Natural killer cell treated with Interleukin-12 subunit alpha and Interleukin-12 subunit beta and Interleukin-15 and Interleukin-18, amount 100 ng/mL, for 72 hours (primary cell): ENCODE data around the gene ZNF146. TPM values are rescaled to one million over a fixed set of nuclear protein-coding genes. Genes with fewer than 3 reads are reported as not detected.
A peak's percentile ranks its signal among the peaks of the same experiment; 100 is the strongest.
"Not testable (repeated sequence)": the region's sequence is repeated elsewhere in the genome, so short reads cannot be mapped to it uniquely, and the experiment has no call there.

Experiments
- ATAC-seq, 2 donors: fragments of 150-1000 bp; cut with Tn5 transposase in 1 of 2; sonication (Bioruptor Pico), chemical (Tn5 transposase) in 1 of 2; 2 replicates each; pipeline ENCODE4 v1.10.0; 2021
- DNase-seq: peaks from one replicate; pipeline ENCODE4 v3.0.0; 2022; ENCODE audit warnings: low spot score
- H3K27ac Mint-ChIP-seq, 2 donors: 1 replicate in 1 of 2; 2 replicates in 1 of 2; pipeline ENCODE4 v1.8.0; 2022; ENCODE audit warnings: mixed read lengths in 2 of 2, mild to moderate bottlenecking in 1 of 2, moderate library complexity in 1 of 2
- H3K27me3 Mint-ChIP-seq, 2 donors: 1 replicate in 1 of 2; 2 replicates in 1 of 2; pipeline ENCODE4 v1.8.0; 2022; ENCODE audit warnings: mixed read lengths in 2 of 2
- H3K36me3 Mint-ChIP-seq: one replicate; pipeline ENCODE4 v1.8.0; 2022; ENCODE audit warnings: mixed read lengths
- H3K4me1 Mint-ChIP-seq, 2 donors: 1 replicate in 1 of 2; 2 replicates in 1 of 2; pipeline ENCODE4 v1.8.0; 2022; ENCODE audit warnings: low read depth in 2 of 2, mixed read lengths in 2 of 2, mild to moderate bottlenecking in 1 of 2
- H3K4me3 Mint-ChIP-seq: one replicate; pipeline ENCODE4 v1.8.0; 2022; ENCODE audit warnings: mixed read lengths
- H3K9me3 Mint-ChIP-seq: 2 replicates; pipeline ENCODE4 v1.8.0; 2022; ENCODE audit warnings: mixed read lengths
- total RNA-seq, 2 donors: library from RNA; stranded (reverse); gene quantifications; one replicate each; pipeline ENCODE4 v1.2.3, GENCODE V29; 2022

The ZNF146 gene
- total RNA-seq, 2 donors from 2014 or later = 72.4 to 72.8 TPM

- Mint-ChIP-seq H3K9me3 (peaks cover 13% of the 10 kb centered on the region), H3K36me3 (peaks cover 20% of the 10 kb centered on the region), H3K27me3 (no peaks in the 10 kb centered on the region), H3K4me1 (no peaks in the 10 kb centered on the region), H3K4me3 (no peak overlapping the region), H3K27ac (no peak overlapping the region)
- ATAC-seq = no peak
- DNase-seq = no peak
Measured at GRCh38 chr19:36252047-36252446, 37.1 kb downstream of the ZNF146 start.

GRCh38 chr19:36254848-36255247, 39.9 kb downstream of the ZNF146 start:
- Mint-ChIP-seq H3K9me3 (peaks cover 7% of the 10 kb centered on the region), H3K36me3 (peaks cover 10% of the 10 kb centered on the region), H3K4me3 (no peak overlapping the region), H3K27me3 (no peaks in the 10 kb centered on the region), H3K27ac (no peak overlapping the region), H3K4me1 (no peaks in the 10 kb centered on the region)
- no peak for DNase-seq
- no peak for ATAC-seq

GRCh38 chr19:36255316-36255715, 40.4 kb downstream of the ZNF146 start:
- H3K4me3 Mint-ChIP-seq = no peak overlapping the region
- DNase-seq (no peak), ATAC-seq (no peak)
- no peaks in the 10 kb centered on the region for H3K27me3 Mint-ChIP-seq
- H3K27ac Mint-ChIP-seq = no peak overlapping the region
- H3K4me1 Mint-ChIP-seq = no peaks in the 10 kb centered on the region
- H3K9me3 Mint-ChIP-seq = peaks cover 7% of the 10 kb centered on the region
- H3K36me3 Mint-ChIP-seq = peaks cover 10% of the 10 kb centered on the region

- peaks cover 10% of the 10 kb centered on the region for H3K36me3 Mint-ChIP-seq
- no peak overlapping the region for H3K27ac Mint-ChIP-seq
- ATAC-seq = no peak
- no peak overlapping the region for H3K4me3 Mint-ChIP-seq
- no peaks in the 10 kb centered on the region for H3K4me1 Mint-ChIP-seq
- no peaks in the 10 kb centered on the region for H3K27me3 Mint-ChIP-seq
- no peak for DNase-seq
- peaks cover 7% of the 10 kb centered on the region for H3K9me3 Mint-ChIP-seq
Measured at GRCh38 chr19:36256064-36256463, 41.2 kb downstream of the ZNF146 start.

GRCh38 chr19:36256853-36257519, 42.1 kb downstream of the ZNF146 start:
- DNase-seq (no peak), ATAC-seq (no peak)
- H3K36me3 Mint-ChIP-seq = peaks cover 10% of the 10 kb centered on the region
- peaks cover 7% of the 10 kb centered on the region for H3K9me3 Mint-ChIP-seq
- H3K27ac Mint-ChIP-seq = no peak overlapping the region
- no peaks in the 10 kb centered on the region for H3K4me1 Mint-ChIP-seq
- no peak overlapping the region for H3K4me3 Mint-ChIP-seq
- no peaks in the 10 kb centered on the region for H3K27me3 Mint-ChIP-seq

GRCh38 chr19:36257520-36257876, 42.6 kb downstream of the ZNF146 start:
- H3K27me3 Mint-ChIP-seq = no peaks in the 10 kb centered on the region
- peaks cover 7% of the 10 kb centered on the region for H3K9me3 Mint-ChIP-seq
- H3K27ac Mint-ChIP-seq = no peak overlapping the region
- peaks cover 10% of the 10 kb centered on the region for H3K36me3 Mint-ChIP-seq
- ATAC-seq (no peak), DNase-seq (no peak)
- no peak overlapping the region for H3K4me3 Mint-ChIP-seq
- no peaks in the 10 kb centered on the region for H3K4me1 Mint-ChIP-seq

GRCh38 chr19:36258028-36258875, 43.3 kb downstream of the ZNF146 start:
- ATAC-seq (no peak), DNase-seq (no peak)
- H3K27me3 Mint-ChIP-seq = no peaks in the 10 kb centered on the region
- H3K27ac Mint-ChIP-seq = no peak overlapping the region
- no peak overlapping the region for H3K4me3 Mint-ChIP-seq
- H3K36me3 Mint-ChIP-seq = peaks cover 14% of the 10 kb centered on the region
- H3K9me3 Mint-ChIP-seq = peaks cover 10% of the 10 kb centered on the region
- H3K4me1 Mint-ChIP-seq = no peaks in the 10 kb centered on the region

- H3K36me3 Mint-ChIP-seq = peaks cover 19% of the 10 kb centered on the region
- no peaks in the 10 kb centered on the region for H3K27me3 Mint-ChIP-seq
- no peak overlapping the region for H3K4me3 Mint-ChIP-seq
- ATAC-seq (no peak), DNase-seq (no peak)
- H3K27ac Mint-ChIP-seq = no peak overlapping the region
- no peaks in the 10 kb centered on the region for H3K4me1 Mint-ChIP-seq
- H3K9me3 Mint-ChIP-seq = peaks cover 14% of the 10 kb centered on the region
Measured at GRCh38 chr19:36259211-36259610, 44.3 kb downstream of the ZNF146 start.

GRCh38 chr19:36265064-36265463, 50.2 kb downstream of the ZNF146 start:
- H3K36me3 Mint-ChIP-seq = peaks cover 15% of the 10 kb centered on the region
- peaks cover 18% of the 10 kb centered on the region for H3K9me3 Mint-ChIP-seq
- no peaks in the 10 kb centered on the region for H3K27me3 Mint-ChIP-seq
- DNase-seq (no peak), ATAC-seq (no peak)
- H3K27ac Mint-ChIP-seq = no peak overlapping the region
- no peaks in the 10 kb centered on the region for H3K4me1 Mint-ChIP-seq
- no peak overlapping the region for H3K4me3 Mint-ChIP-seq

- H3K27me3 Mint-ChIP-seq = no peaks in the 10 kb centered on the region
- no peak for DNase-seq
- H3K9me3 Mint-ChIP-seq = peaks cover 18% of the 10 kb centered on the region
- ATAC-seq = no peak
- H3K27ac Mint-ChIP-seq = no peak overlapping the region
- no peak overlapping the region for H3K4me3 Mint-ChIP-seq
- H3K36me3 Mint-ChIP-seq = peaks cover 15% of the 10 kb centered on the region
- H3K4me1 Mint-ChIP-seq = no peaks in the 10 kb centered on the region
Measured at GRCh38 chr19:36265856-36266374, 51.0 kb downstream of the ZNF146 start.

GRCh38 chr19:36266375-36266961, 51.6 kb downstream of the ZNF146 start:
- H3K9me3 Mint-ChIP-seq = peaks cover 18% of the 10 kb centered on the region
- no peak for ATAC-seq
- no peaks in the 10 kb centered on the region for H3K27me3 Mint-ChIP-seq
- H3K4me3 Mint-ChIP-seq = no peak overlapping the region
- no peak overlapping the region for H3K27ac Mint-ChIP-seq
- H3K36me3 Mint-ChIP-seq = peaks cover 15% of the 10 kb centered on the region
- H3K4me1 Mint-ChIP-seq = no peaks in the 10 kb centered on the region
- peak; percentile 60 for DNase-seq

GRCh38 chr19:36267061-36267845, 52.3 kb downstream of the ZNF146 start:
- Mint-ChIP-seq H3K4me3 (no peak overlapping the region), H3K36me3 (peaks cover 15% of the 10 kb centered on the region), H3K4me1 (no peaks in the 10 kb centered on the region), H3K27ac (no peak overlapping the region), H3K27me3 (no peaks in the 10 kb centered on the region), H3K9me3 (peaks cover 18% of the 10 kb centered on the region)
- DNase-seq (no peak), ATAC-seq (no peak)

- not testable (repeated sequence) for H3K27ac Mint-ChIP-seq, DNase-seq, H3K4me3 Mint-ChIP-seq, H3K27me3 Mint-ChIP-seq, ATAC-seq, H3K4me1 Mint-ChIP-seq
- Mint-ChIP-seq H3K36me3 (peaks cover 13% of the 10 kb centered on the region), H3K9me3 (peaks cover 18% of the 10 kb centered on the region)
Measured at GRCh38 chr19:36268081-36268480, 53.2 kb downstream of the ZNF146 start.
